OCI-LY7 (cell line): ENCODE data around the gene FCHSD2. TPM values are rescaled to one million over a fixed set of nuclear protein-coding genes. Genes with fewer than 3 reads are reported as not detected.
A peak's percentile ranks its signal among the peaks of the same experiment; 100 is the strongest.
"Not testable (repeated sequence)": the region's sequence is repeated elsewhere in the genome, so short reads cannot be mapped to it uniquely, and the experiment has no call there.

Experiments used
- BruUV-seq: library from RNA; stranded (reverse); fragments of 400-500 nt; replicated peaks from 2 replicates; lab custom pipeline; 2021; lab: Mats Ljungman, UMichigan
- CTCF ChIA-PET: fragments of 300-600 bp; sonication (Branson Sonifier 250); formaldehyde crosslinking; loops from one replicate; lab custom pipeline; 2022; ENCODE audit warnings: antibody characterized with exemption; ENCODE audit not compliant: unreplicated experiment; lab: Charles Lee
- POLR2A ChIA-PET: fragments of 300-600 bp; sonication (Branson Sonifier 250); formaldehyde crosslinking; loops from one replicate; lab custom pipeline; 2022; ENCODE audit warnings: antibody characterized with exemption; lab: Charles Lee
- DNase-seq: peaks from one replicate; pipeline ENCODE4 v3.0.0-alpha.2; 2015; ENCODE audit warnings: low spot score
- H2AFZ ChIP-seq: fragments of 200-600 bp; sonication (generic), shearing (Covaris generic); 2 replicates; pipeline ENCODE4 v1.6.1; 2014; ENCODE audit warnings: mild to moderate bottlenecking, antibody characterized with exemption, low read length, moderate library complexity
- H3K27ac ChIP-seq: fragments of 200-600 bp; sonication (generic); 2 replicates; pipeline ENCODE4 v1.5.1; 2014; ENCODE audit warnings: mixed run types, low read depth, mild to moderate bottlenecking, moderate library complexity, low read length, inconsistent platforms; ENCODE audit not compliant: poor library complexity, severe bottlenecking
- H3K36me3 ChIP-seq: fragments of 200-600 bp; sonication (generic); 2 replicates; pipeline ENCODE4 v1.6.1; 2014; ENCODE audit warnings: mild to moderate bottlenecking, antibody characterized with exemption, low read length, moderate library complexity, mixed read lengths; ENCODE audit not compliant: insufficient read depth
- H3K4me1 ChIP-seq: fragments of 200-600 bp; sonication (generic); 2 replicates; pipeline ENCODE4 v1.5.1; 2014; ENCODE audit warnings: mild to moderate bottlenecking, low read length; ENCODE audit not compliant: insufficient read depth, poor library complexity, severe bottlenecking
- H3K4me2 ChIP-seq: fragments of 200-600 bp; sonication (generic); 2 replicates; pipeline ENCODE4 v1.6.1; 2014; ENCODE audit warnings: mild to moderate bottlenecking, low read length
- H3K4me3 ChIP-seq: fragments of 200-600 bp; sonication (generic); 2 replicates; pipeline ENCODE4 v1.5.1; 2014; ENCODE audit warnings: mild to moderate bottlenecking, low read depth, low read length; ENCODE audit not compliant: poor library complexity, severe bottlenecking
- H3K79me2 ChIP-seq: fragments of 200-600 bp; sonication (generic); 2 replicates; pipeline ENCODE4 v1.6.1; 2016; ENCODE audit warnings: low read depth, mild to moderate bottlenecking, low read length, moderate library complexity, mixed read lengths; ENCODE audit not compliant: insufficient read depth
- H3K9me2 ChIP-seq: fragments of 200-600 bp; sonication (generic); 2 replicates; pipeline ENCODE4 v1.6.1; 2016; ENCODE audit warnings: mild to moderate bottlenecking, low read length, mixed read lengths; ENCODE audit not compliant: insufficient read depth
- H3K9me3 ChIP-seq: fragments of 200-600 bp; sonication (generic); 2 replicates; pipeline ENCODE4 v1.6.1; 2014; ENCODE audit warnings: mild to moderate bottlenecking, mixed run types, low read length, mixed read lengths
- H4K20me1 ChIP-seq: fragments of 200-600 bp; sonication (generic); 2 replicates; pipeline ENCODE4 v1.6.1; 2014; ENCODE audit warnings: mild to moderate bottlenecking, antibody characterized with exemption, low read length, moderate library complexity, mixed read lengths; ENCODE audit not compliant: insufficient read depth
- CTCF ChIP-seq: fragments of 200-600 bp; sonication (generic); conservative IDR thresholded peaks from 2 replicates; pipeline ENCODE4 v1.5.1; 2014; ENCODE audit warnings: mild to moderate bottlenecking, antibody characterized with exemption, low read length, moderate library complexity, mixed read lengths
- EZH2phosphoT487 ChIP-seq: fragments of 200-600 bp; sonication (generic); IDR thresholded peaks from 2 replicates; pipeline ENCODE4 v1.6.1; 2018; ENCODE audit warnings: low read depth, borderline replicate concordance, mild to moderate bottlenecking, mixed run types, antibody characterized with exemption, low read length, moderate library complexity, mixed read lengths
- intact Hi-C: fragments of 100-400 bp; cut with micrococcal nuclease; formaldehyde crosslinking; loops from one replicate; pipeline ENCODE4 v1.10.0; 2022; ENCODE audit not compliant: unreplicated experiment
- total RNA-seq, 2 experiments: library from RNA; depleted of rRNA in 1 of 2; stranded (reverse); fragments of >200 nt in 1 of 2; shearing (Covaris generic) in 1 of 2; gene quantifications; 2 replicates each; pipeline ENCODE4 v1.2.3, GENCODE V29; 2014 to 2022

FCHSD2 gene
- total RNA-seq, 2 experiments from 2014 or later: 39.0 to 147 TPM

- no TSS peak for BruUV-seq
- CTCF ChIA-PET: no interaction called here
- POLR2A ChIA-PET: interaction anchor here (0.7 to 1.0 kb wide), 3 partner anchors 11 to 336 kb away, joined by 3 read pairs; no protein-coding TSS in a partner anchor
- H3K4me1 ChIP-seq: peaks cover 5% of the 10 kb centered on the region
- TF ChIP-seq CTCF (no peak), EZH2phosphoT487 (no peak)
- peak overlapping the region; percentile 6 for H3K27ac ChIP-seq
- DNase-seq: no peak
- no peak overlapping the region for H3K4me3 ChIP-seq
- H3K9me2 ChIP-seq: no peaks in the 10 kb centered on the region
- no peaks in the 10 kb centered on the region for H3K79me2 ChIP-seq
- H2AFZ ChIP-seq: no peak overlapping the region
- H3K4me2 ChIP-seq: no peak overlapping the region
- no peaks in the 10 kb centered on the region for H4K20me1 ChIP-seq
- peaks cover 95% of the 10 kb centered on the region for H3K36me3 ChIP-seq
- no peaks in the 10 kb centered on the region for H3K9me3 ChIP-seq
- intact Hi-C loops: no loop called here
These were observed 314.0 kb downstream of the FCHSD2 start for GRCh38 chr11:72828081-72828567.

GRCh38 chr11:72827656-72828055 is 314.5 kb downstream of the FCHSD2 start:
- H3K4me3 ChIP-seq, H3K4me1 ChIP-seq, H3K9me3 ChIP-seq, H3K9me2 ChIP-seq, H2AFZ ChIP-seq, intact Hi-C loops, CTCF ChIA-PET, H4K20me1 ChIP-seq, BruUV-seq, H3K4me2 ChIP-seq, DNase-seq, H3K27ac ChIP-seq, H3K79me2 ChIP-seq: not testable (repeated sequence)
- peaks cover 95% of the 10 kb centered on the region for H3K36me3 ChIP-seq
- POLR2A ChIA-PET: interaction anchor here (0.7 to 1.0 kb wide), 3 partner anchors 11 to 337 kb away, joined by 3 read pairs; no protein-coding TSS in a partner anchor

- Histone ChIP-seq H3K9me2 (no peaks in the 10 kb centered on the region), H3K36me3 (peaks cover 92% of the 10 kb centered on the region), H3K4me1 (peaks cover 16% of the 10 kb centered on the region), H3K9me3 (no peaks in the 10 kb centered on the region), H3K79me2 (no peaks in the 10 kb centered on the region), H3K4me2 (no peak overlapping the region), H3K27ac (no peak overlapping the region), H2AFZ (no peak overlapping the region), H3K4me3 (no peak overlapping the region), H4K20me1 (no peaks in the 10 kb centered on the region)
- intact Hi-C loops: no loop called here
- CTCF ChIA-PET: no interaction called here
- BruUV-seq: no TSS peak
- POLR2A ChIA-PET: no interaction called here
- DNase-seq: no peak
- TF ChIP-seq CTCF: no peak
- TF ChIP-seq EZH2phosphoT487: no peak
These were observed 315.1 kb downstream of the FCHSD2 start for GRCh38 chr11:72826942-72827480.
